NCI-H128 (cell line): Measurements from ENCODE around the gene SVIL.
"Not testable (repeated sequence)": the region's sequence is repeated elsewhere in the genome, so short reads cannot be mapped to it uniquely, and the experiment has no call there.

Source experiments
- DNase-seq: peaks from one replicate; lab custom pipeline; 2025; ENCODE audit not compliant: unreplicated experiment; lab: John Stamatoyannopoulos, UW

SVIL gene

DNA sequence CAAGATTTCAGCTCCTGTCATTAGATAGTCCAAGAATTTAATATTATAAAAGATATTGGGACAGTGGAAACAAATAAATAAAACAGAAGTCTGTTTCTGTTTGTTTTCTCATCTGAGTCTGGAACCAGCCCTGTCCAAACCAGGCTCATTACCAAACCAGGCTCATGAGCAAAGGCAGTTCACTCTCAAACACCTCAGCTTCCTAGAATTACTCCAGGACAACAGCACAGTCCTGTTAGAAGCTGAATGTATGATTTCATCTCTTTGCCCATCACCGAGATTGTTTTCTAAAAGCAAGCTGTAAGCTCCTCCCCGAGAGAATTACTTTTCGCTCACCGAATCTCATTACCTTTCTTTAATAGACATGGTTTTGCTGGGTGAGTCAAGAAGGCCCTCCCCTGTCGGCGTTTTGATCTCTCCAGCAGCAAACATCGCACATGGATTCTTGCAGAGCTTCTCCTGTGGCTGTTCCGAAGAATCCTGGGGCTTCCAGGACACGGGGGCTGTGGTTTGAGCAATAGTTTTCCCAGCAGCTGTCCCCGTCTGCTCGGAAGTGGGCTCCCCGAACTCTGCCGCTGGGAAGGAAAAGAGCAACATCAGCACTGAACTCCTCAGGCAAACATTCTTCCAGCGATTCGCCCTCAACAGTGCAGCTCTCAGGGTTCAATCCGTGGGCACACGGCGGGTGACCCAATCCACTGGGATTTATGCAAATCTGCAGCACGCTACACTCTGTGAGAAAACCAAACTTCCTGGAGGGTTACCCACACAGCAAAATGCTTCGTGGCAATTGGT lies 112.5 kb downstream of the SVIL start:
- DNase-seq: no peak

DNA sequence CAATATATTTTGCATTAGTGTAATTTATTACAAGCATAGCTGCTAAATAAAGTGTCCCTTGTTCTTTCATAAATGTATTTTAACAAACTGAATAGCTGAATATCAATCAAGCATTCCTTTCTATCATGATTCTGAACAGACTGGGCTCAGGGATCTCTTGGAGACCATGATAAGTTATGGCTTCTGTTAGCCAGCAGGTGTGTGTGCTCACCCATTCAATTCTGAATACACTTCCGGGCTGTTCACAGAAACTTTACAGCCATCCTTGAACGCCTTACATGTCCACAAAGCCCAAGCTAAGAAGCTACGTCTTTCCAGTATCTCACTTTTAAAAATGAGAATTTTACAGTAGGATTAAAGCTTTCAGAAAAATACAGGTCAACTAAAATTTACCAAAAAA lies 115.1 kb downstream of the SVIL start:
- no peak for DNase-seq

DNA sequence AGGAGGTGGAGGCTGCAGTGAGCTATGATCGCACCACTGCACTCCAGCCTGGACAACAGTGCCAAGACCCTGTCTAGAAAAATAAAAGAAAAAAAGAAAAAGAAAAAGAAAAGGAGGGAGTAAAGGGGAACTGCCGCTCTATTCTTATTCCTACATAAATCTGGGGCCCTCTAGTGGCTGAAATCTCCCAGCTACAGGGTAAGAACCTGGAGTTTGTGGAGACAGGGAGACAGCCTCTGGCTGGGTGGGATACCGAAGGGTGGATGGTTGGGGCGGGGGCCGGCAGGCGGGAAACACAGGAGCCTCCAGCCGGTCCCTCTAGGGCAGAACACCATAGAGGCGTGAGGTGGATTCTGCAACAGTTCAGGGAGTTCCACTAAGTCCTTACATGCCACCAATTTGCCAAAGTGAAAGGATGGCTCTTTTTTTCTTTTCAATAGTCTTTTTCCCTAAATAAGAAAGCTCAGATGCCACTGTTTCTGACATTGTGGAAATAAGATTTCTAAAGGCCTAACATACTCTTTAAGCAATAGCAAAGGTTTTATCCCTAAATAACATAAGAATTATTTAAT lies 117.3 kb downstream of the SVIL start:
- no peak for DNase-seq

DNA sequence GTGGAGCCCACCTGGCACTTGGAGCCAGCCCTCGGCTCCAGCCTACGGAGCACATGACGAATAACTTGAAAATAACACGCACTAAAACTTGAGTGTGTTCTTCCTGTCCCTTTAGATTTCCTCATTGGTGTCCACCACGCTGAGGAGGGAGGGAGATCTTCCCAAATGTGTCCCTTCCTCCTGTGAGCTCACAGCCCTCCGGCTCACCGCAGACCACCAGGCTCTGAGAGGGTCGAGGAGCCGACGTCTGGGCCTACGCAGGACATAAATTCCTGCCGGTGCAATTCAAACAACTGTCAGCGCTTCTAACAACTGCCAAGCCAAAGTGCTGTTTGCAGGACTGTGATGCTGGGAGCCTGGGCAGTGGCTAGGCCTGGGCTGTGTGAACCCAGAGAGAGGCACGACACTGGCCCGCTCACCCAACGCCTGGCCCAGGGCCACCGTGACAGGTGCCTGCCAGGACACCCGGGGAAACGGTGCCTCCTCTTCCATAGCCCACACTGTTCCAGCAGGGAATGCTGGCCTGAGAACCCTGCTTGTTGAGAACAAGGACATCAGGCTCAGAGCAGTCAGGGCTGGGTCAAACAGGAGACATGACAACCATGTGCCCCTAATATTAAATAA lies 118.3 kb downstream of the SVIL start:
- DNase-seq: not testable (repeated sequence)

DNA sequence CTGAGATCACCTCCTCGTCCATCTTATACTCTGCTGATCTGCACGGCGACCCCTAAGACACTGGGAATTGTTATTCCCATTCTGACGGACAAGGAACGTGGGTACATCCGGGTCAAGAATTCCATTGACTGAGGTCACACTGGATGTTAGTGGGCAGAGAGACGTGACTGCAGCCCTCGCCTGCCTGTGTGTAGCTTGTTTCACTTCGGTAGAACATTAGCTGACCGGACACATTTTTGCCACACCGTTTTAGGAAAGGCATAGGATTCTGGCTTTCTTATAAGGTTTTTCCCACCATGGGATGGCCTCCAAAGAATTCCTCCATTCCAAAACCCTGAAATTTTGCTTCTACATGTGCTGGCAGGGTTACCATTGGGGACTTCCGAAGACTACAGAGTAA lies 118.9 kb downstream of the SVIL start:
- not testable (repeated sequence) for DNase-seq

DNA sequence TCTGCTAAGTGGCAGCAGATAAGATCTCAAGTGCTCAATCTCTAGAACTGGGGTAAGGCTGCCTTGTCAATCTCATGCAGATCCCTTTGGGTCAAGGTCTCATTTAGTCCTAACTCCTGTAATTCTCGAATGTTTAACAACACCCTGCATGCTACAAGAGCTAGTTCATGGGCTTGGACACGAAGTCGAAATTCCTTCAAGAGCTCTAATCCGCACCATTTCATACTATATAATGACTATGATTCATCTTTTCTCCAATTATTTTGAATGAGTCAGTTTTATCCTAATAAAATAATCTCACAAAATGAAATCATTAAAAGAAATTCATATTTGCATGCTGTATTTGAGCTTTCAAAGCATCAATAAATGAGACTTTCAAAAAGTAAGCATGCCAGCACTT lies 119.7 kb downstream of the SVIL start:
- not testable (repeated sequence) for DNase-seq

DNA sequence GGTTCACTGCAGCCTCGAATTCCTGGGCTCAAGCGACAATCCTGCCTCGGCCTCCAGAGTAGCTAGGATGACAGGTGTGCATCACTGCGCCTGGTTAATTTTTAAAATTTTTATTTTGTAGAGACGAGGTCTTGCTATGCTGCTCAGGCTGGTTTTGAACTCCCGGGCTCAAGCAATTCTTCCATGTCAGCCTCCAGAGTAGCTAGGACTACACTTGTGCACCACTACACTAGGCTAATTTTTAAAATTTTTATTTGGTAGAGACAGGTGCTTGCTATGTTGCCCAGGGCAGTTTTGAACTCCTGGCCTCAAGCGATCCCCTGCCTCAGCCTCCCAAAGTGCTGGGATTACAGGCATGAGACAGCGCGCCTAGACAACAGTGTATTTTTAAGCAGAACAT lies 120.5 kb downstream of the SVIL start:
- no peak for DNase-seq

DNA sequence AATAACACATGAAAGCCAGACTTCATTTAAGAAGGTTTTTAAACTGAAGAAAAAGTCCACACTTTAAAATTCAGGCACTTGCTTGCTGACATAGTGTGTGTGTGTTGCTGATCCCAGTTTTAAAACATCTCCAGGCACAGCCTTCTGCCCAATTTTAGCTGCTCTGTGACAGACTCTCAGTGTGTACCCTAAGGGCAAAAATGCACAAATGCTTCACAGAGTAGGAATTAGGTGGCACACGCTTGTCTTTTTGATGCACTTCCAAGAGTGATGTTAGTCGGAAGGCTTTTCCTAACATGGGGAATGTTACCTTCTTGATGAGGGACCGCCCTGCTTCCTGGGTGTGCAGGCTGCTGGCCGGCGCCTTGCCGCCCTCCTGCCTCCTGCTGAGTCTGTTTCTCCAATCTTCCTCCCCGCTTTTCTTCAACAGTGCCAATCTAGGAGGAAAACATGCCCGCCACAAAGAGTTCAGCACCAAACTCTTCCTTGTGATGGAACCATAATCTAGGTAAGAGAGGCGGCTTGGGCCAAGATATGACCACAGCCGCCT lies 122.3 kb downstream of the SVIL start:
- no peak for DNase-seq

DNA sequence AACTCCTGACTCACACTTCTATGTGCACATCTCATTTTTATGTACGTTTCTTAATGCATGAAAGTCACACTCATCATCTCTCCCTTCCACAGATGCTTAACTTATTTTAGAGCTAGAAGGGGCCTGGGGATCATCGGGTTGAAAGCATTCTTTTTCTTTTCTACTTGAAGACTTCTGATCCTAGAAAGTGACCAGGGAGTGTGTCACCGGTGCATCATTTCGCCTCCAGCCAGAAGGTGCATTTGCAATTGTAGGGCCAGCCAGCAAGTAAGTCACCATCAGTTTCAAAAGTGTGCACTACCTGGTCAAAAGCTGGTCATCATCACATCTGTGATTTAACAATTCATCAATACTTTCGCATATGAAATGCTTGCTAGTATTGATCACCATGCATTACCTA lies 123.0 kb downstream of the SVIL start:
- DNase-seq: not testable (repeated sequence)

DNA sequence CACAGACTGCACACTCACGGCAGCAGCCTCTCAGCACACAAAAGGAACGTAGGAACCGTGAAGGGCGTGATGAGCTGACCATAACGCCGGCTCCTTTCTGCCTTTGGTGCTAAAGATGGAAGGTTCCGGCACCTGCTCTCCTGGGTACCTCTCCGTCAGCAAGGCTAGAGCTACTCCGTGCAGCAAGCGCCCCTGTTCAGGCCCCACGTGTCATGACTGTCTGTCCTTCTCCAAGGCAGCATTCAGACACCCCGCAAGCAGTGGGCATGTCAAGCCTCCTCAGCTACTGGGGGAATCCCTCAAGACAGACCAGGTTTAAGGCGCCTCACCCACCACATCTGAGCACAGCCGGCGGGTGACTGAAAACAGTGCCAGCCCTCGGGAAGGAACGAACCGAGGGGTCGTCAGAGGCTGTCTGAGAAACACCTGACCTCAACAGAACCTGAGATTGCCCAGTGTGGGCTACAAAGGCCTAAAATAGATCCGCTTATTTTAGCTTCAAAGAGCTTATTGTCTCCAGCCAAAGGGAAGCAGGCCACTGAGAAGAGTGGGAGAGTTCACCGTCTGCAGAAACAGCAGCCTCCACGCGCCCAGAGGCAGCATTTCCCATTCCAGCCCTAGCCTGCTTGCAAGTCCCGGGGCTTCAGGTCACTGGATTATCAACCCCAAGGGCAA lies 124.2 kb downstream of the SVIL start:
- DNase-seq: not testable (repeated sequence)

DNA sequence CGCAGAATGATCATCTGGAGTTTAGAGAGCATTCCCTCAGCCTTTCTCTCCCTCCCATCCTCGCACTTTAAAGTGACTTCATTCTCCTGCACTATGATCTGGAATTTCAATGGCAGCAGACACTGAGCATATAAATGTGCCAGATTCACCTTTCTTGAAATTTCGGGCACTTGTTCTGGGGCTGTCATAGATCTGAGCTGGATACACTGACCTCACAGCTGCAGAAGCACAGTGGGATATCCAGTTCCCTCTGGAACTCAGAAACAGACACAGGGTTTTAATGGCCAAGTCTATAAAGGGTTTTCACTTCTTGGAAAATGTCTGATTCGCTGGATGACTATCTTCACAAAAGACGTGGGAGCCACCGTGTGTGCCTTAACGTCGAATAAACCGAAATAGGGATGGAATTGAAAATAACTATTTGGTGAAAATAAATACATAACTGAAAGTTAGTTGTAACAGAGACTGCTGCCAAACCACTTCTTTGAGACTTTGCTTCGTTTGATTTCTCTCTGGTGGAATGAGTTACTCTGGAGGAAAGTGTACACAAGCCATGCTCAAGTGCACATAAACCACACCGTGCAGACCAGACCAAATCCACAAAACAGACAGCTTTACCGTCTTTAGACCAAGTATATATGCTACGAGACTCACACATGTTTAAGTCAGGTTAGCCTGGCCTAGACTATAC lies 126.1 kb downstream of the SVIL start:
- no peak for DNase-seq

DNA sequence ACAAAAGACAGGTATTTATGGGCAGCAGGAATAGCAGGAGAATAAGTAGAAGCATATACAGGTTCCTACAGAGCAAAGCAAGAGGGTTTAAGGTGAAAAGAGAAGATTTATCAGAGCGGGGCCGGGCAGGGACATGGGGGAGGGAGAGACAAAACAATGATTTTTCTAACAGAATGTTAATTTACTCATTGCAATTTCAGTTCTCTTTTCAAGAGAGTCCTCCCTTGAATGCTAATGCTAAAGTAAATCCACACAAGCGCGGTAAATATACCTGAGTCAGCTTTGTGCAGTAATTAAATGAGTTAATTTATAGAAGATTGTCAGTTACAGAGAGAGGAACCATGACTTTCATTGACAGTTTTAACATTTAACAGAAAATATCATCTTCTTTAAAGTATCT lies 127.0 kb downstream of the SVIL start:
- DNase-seq: not testable (repeated sequence)

DNA sequence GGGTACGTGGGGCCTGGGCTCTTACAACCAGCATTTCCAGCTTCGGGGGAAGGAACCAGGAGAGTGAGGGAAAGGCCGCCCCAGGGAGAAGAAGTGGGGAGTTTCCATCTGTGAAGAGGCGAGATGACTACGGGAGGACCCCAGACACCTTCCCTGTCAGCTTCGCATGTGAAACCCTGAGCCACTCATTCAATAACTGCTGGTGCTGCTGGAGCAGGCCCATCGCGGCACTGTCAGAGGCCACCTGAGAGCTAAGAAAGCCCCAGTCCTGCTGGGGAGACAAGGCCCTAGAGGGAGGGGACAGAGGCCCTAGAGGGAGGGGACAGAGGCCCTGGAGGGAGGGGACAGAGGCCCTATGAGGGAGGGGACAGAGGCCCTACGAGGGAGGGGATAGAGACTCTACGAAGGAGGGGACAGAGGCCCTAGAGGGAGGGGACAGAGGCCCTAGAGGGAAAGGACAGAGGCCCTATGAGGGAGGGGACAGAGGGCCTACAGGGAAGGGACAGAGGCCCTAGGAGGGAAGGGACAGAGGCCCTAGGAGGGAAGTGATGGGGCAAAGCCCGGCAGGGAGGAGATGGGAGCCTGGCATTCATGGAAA lies 128.3 kb downstream of the SVIL start:
- not testable (repeated sequence) for DNase-seq

DNA sequence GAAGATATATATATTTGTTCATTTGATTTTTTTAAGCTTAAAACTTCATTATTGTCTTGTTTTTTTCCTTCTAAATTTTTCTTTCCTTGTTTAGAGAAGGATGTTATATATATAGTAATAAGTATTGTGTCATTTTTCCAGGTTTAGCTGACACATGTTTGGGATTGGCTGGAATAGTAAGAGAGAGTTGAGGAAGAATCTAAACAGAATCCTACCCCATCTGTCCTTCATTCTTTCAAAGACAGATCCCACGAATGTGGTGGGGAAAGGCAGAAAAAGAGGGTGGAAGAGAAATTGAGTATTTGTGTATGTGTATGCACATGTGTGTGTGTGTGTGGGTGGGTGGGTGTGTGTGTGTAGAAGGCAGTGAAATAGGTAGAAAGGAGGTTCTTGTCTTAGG lies 132.4 kb downstream of the SVIL start:
- no peak for DNase-seq

DNA sequence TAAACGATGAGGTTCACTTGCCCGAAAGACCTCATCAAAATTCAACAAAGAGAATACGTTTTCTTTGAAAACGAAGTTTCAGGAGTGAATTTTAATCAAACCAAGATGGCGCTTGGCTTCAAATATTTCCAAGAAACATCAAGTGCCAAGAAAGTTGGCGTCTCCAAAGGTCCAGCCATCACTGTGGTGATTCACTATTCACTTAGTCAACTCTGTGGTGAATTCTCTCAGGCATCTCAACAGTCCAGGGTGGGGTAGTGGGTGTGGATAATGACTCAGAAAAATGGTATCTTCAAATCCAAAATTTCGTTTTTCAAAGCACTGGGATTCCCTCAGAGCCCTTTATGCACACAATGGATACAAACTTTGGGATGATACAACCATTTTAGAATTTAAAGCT lies 133.1 kb downstream of the SVIL start:
- no peak for DNase-seq

DNA sequence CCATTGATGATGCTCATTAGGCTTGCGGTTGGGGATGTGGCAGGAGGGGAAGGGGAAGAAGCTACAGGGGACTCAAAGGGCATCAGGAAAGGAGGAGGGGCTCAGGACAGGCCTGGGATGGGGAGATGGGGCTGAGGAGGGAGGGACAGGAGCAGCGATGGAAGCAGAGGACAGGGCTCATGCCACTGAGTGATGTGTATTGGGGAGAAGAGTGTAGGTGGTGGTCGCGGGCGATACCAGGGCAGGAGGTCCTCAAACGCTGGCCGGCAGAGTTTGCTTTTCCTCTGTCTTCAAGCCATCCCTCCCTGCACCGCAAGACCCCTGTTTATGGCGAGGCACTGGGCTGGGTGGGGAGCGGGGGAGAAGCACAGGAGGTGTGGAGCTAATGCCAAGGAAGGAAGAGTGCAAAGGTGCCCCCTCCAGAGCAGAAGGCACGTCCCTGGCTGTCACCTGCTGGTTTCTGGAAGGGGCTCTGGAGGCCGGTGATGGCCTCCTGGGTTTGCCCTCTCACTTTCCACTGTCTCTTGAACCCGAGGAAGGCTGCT lies 134.7 kb downstream of the SVIL start:
- no peak for DNase-seq

DNA sequence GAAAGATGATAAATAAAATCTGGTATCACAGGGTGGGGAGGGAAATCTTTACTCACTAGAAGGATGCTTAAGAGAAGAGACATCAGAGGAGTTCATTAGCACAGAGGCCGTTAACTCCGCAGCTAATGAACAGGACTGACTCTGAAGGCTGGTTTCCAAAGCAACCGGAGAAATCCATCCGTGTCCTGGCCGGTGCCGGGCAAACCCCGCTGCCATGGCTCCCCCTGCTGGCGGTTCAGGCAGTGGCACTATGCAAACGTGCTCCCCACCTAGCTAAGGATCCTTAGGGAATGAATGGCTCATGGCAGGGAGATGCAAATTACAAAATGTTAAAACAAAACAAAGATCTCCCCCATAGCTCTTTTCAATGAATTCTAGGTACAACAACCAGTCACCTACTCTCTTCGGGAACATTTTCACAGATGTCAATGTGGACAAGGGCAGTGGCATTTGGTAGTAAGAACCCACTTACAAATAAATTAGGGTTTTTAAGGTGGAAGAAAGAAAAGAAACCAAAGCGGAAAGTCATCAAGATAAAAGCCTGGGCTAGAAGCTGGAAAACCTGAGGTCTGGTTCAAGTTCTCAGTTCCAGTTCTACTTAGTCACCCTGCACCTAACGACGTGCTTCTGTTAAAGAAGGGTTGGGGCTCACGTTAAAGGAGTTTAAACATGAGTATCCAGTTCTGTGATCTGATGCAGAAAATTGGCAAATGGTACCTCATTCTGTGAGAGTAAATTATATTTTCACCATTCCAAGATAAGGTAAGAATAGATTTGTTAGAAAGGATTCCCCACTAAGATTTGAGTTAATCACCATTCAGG lies 138.2 kb downstream of the SVIL start:
- DNase-seq: no peak

DNA sequence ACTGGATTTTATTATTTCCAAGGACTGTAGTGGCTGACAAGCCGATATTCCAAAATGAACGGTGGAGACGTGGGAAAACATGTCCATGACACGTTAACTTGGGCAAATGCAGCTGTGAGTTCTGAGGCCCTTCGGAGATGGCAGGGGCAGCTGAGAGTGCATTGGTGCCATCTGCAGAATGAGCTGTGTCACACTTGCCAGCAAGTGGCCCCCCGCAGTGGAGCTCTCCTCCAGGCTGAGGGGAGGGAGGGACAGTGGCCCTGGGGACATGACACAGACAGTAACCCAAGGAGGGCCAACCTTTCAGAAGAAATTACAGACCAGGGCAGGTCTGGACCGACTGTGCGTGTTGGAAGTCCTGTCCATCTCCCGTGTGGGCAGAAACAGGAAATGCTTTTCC lies 139.4 kb downstream of the SVIL start:
- no peak for DNase-seq

DNA sequence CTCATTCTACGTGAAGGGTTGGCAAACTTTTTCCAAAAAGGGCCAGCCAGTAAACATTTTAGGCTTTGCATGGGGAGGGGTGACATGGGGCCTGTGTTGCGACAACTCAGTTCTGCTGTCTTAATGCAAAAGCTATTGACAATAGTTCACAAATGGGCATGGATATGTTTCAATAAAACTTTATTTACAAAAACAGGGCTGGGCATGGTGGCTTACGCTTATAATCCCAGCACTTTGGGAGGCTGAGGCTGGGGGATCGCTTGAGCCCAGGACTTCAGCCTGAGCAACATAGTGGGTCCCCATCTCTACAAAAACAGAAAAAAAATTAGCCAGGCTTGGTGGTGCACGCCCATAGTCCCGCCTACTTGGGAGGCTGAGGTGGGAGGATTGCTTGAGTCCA lies 141.1 kb downstream of the SVIL start:
- no peak for DNase-seq
